ENCODE measurements around the gene CMTR1.

GRCh38 chr6:37520926-37521325 lies 87.9 kb downstream of the CMTR1 start:
- no peak for TF ChIP-seq CTCF (conservative IDR thresholded peaks at IDR 0.05 in 1 of 2, IDR thresholded peaks at IDR 0.05 in 1 of 2; ENCODE audit: extremely low read depth in 1 of 2, insufficient read depth in 1 of 2, low read depth in 1 of 2, low read length in 2 of 2)
- no peak for TF ChIP-seq EZH2 (IDR thresholded peaks at IDR 0.05; ENCODE audit: borderline replicate concordance, low read length)
